Peyer's patch (tissue), 4 donors: ENCODE data around the gene FOXD2.

Experiments used
- POLR2A ChIP-seq, 2 donors: fragments of 450-650 bp; IDR thresholded peaks; one replicate each; pipeline ENCODE4 v1.5.1; 2017; ENCODE audit warnings: antibody characterized with exemption in 2 of 2, mild to moderate bottlenecking in 2 of 2, moderate library complexity in 2 of 2
- TF ChIP-seq, protein P1 (sequence below), 6 experiments: fragments of 450-650 bp in 4 of 6; fragments of 200-600 bp in 2 of 6; sonication (generic) in 1 of 6; IDR thresholded peaks; one replicate each; pipeline ENCODE4 v1.5.1; 2017 to 2019; ENCODE audit warnings: antibody characterized with exemption in 6 of 6, mild to moderate bottlenecking in 3 of 6, moderate library complexity in 1 of 6

DNA sequence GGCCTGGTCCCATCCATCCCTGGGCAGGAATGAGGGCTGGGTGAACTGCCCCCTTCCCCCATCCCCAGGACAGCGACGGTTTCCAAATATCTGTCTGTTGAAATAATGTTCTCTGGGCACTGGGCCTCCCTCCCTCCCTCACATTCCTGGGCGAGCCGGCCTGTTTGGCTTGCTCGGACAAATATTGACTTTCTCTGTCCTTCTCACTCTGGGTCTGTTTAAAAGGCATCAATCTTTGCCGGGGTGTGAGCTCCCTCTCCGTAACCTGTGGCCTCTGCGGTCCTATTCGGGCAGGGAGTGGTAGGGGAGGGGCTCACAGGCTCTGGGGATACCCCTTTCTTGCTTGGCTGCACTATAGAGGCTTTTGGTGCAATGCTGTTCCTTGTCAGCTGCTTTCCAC is 40.2 kb downstream of the FOXD2 start:
- TF ChIP-seq, protein P1, sequence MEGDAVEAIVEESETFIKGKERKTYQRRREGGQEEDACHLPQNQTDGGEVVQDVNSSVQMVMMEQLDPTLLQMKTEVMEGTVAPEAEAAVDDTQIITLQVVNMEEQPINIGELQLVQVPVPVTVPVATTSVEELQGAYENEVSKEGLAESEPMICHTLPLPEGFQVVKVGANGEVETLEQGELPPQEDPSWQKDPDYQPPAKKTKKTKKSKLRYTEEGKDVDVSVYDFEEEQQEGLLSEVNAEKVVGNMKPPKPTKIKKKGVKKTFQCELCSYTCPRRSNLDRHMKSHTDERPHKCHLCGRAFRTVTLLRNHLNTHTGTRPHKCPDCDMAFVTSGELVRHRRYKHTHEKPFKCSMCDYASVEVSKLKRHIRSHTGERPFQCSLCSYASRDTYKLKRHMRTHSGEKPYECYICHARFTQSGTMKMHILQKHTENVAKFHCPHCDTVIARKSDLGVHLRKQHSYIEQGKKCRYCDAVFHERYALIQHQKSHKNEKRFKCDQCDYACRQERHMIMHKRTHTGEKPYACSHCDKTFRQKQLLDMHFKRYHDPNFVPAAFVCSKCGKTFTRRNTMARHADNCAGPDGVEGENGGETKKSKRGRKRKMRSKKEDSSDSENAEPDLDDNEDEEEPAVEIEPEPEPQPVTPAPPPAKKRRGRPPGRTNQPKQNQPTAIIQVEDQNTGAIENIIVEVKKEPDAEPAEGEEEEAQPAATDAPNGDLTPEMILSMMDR (IDR thresholded peaks at IDR 0.05): no peak
- TF ChIP-seq POLR2A (IDR thresholded peaks at IDR 0.05): no peak
